Measurements from ENCODE around the gene KLF3.

KLF3 gene

DNA sequence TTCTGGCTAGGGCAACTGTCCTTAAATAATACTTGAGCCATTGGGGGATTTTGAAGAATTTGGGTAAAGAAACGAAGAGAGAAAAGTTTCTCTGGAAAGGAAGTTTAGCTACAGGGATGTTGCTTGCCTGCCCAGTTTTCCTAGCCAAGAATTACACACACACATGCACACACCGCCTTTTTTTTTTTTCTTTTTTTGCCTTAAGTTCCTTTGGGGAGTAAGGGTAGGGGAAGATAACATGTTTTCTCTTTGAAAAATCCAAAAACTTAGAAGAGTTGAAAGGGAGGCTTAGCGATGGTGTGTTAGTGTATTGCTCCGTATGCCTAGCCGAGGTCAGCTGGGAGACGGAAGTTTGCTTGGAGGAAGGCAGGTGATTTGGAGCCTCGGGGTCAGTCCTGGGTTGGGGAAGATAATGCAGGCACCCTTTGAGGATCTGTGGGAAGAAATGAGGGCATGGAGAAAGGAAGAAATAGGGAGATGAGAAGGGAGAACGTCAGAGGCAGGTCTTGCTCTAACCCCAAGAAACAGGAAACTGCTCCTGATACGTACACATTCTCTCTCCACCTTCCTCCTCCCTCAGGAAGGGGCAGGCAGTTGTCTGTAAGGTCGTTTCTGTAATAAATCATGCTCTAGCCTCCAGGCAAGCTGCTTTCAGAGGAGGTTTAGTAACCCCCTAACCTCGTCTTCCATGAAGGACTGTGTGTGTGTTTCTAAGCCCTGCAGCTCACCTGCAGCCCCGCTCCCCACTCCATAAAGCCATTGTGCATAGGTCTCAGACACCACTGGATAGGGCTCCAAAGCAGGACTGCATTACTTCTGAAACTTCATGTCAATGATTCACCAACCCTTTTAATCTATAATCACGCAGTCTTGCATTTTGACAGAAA, 10.5 kb downstream of the KLF3 start:
- H3K4me3 ChIP-seq (ENCODE audit: low read length), result no peak overlapping the region
- no peak for DNase-seq (ENCODE audit: low read depth)
- TF ChIP-seq, protein P1, sequence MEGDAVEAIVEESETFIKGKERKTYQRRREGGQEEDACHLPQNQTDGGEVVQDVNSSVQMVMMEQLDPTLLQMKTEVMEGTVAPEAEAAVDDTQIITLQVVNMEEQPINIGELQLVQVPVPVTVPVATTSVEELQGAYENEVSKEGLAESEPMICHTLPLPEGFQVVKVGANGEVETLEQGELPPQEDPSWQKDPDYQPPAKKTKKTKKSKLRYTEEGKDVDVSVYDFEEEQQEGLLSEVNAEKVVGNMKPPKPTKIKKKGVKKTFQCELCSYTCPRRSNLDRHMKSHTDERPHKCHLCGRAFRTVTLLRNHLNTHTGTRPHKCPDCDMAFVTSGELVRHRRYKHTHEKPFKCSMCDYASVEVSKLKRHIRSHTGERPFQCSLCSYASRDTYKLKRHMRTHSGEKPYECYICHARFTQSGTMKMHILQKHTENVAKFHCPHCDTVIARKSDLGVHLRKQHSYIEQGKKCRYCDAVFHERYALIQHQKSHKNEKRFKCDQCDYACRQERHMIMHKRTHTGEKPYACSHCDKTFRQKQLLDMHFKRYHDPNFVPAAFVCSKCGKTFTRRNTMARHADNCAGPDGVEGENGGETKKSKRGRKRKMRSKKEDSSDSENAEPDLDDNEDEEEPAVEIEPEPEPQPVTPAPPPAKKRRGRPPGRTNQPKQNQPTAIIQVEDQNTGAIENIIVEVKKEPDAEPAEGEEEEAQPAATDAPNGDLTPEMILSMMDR (conservative IDR thresholded peaks at IDR 0.05; ENCODE audit: low read depth, low read length), result no peak

DNA sequence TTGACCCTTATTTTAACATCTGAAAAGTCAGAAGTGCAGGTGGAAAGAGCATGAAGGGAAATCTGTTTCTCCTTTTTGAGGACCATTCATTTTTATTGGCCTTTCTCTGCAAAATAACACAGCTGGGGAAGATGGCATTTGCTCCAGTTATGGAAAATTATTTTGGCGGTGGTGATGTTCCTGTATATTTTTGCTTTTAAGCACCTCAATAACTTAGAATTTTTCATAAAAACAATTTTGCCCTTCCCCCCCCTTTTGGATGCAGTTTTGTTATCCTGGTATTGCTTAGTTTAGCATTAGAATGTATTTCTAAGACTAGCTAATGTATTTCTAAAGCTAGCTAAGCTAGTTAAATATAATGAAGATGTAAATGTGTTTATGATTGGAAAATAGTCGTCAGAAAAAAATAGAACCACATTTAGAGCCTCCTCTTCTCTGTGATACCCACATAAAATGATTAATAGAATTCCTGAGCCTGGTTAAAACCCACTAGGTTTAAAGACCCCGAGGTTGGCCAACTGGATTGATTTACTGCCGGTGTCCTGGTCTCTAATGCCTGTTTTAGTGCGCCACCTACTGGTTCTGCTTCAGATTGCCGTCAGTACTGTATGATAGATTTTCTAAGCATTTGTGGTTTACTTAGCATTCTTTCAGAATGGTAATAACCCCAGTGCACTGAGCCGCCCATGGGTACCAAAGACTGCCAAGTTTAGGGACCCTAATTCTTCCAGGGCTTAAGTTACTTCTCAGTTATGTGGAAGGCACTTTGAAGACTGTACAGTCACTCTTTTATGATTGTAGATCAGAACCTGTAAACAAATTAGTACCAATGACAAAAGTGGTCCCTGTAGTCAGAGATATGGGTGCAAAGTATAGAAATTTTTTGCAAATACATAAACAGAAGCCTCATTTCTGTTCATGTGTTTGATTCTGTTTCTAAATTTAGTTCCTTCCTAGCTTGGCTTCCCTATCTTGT, 11.4 kb downstream of the KLF3 start:
- TF ChIP-seq, protein P1 (conservative IDR thresholded peaks at IDR 0.05; ENCODE audit: low read depth, low read length), result peak; percentile 93
- peak; percentile 75 for DNase-seq (ENCODE audit: low read depth)
- H3K4me3 ChIP-seq (ENCODE audit: low read length), result no peak overlapping the region

DNA sequence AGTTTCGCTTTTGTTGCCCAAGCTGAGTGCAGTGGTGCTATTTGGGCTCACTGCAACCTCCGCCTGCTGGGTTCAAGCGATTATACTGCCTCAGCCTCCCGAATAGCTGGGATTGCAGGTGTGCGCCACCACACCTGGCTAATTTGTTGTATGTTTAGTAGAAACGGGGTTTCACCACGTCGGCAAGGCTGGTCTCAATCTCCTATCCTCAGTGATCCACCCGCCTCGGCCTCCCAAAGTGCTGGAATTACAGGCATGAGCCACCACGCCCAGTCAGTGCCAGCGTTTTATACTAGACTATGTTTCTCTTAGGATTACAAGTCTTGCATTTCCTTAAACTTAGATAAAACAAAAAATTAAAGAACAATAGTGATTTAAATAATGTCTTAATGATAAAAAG, 13.0 kb downstream of the KLF3 start:
- TF ChIP-seq, protein P1 (conservative IDR thresholded peaks at IDR 0.05; ENCODE audit: low read depth, low read length), result no peak
- DNase-seq (ENCODE audit: low read depth), result no peak
- H3K4me3 ChIP-seq (ENCODE audit: low read length), result no peak overlapping the region

DNA sequence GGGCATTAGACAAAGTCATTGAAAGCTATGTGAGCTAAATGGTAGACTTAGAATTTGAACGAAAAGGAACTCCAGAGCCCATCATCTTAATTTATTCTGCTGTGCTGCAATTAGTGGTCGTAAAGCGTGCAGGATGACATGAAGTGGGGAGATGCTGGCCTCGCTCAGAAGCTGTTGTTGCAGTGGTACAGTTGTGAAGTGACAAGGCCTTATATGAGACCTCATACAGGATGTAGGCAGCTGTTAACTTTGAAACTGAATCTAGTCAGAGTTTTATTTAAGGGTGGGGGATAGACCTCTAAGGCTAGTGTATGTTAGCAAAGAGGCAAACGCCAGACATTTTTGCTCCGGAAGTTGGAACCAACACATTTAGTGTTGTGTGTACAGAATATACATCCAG, 13.4 kb downstream of the KLF3 start:
- TF ChIP-seq, protein P1 (conservative IDR thresholded peaks at IDR 0.05; ENCODE audit: low read depth, low read length), result no peak
- DNase-seq (ENCODE audit: low read depth), result no peak
- no peak overlapping the region for H3K4me3 ChIP-seq (ENCODE audit: low read length)

DNA sequence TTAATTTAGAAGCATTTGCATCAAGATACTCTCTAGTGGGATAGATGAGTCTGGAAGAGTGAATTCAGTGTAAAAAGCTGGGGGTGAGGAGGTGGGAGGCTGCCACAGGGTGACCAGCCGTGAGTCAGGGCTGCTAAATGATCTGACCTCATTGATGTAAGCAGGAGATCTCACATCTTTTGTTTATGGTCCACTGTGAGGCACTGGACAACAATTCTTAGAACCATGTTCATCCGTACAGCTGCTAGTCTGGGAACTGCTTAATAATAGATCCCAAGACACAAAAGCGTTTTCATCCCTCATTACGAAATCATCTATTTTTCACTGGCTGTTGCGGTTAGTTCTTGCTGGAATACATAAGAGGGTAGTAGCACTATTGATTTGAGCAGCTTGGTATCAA, 14.1 kb downstream of the KLF3 start:
- no peak overlapping the region for H3K4me3 ChIP-seq (ENCODE audit: low read length)
- TF ChIP-seq, protein P1 (conservative IDR thresholded peaks at IDR 0.05; ENCODE audit: low read depth, low read length), result no peak
- no peak for DNase-seq (ENCODE audit: low read depth)

DNA sequence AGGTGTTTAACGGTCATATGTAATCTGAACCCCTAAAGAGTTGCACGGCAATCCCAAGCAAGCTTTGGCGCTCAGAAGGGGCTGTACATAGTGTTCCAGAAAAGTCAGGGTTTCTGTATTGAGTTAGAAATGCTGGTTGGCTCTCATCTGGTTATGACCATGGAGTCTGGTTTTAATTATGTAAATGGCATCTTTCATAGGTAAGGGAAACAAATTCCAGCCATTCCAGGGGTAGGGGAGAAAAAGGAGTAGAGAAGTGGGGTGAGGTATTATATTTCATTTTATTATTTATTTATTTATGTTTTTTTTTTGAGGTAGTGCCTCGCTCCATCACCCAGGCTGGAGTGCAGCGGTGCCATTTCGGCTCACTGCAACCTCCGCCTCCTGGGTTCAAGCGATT, 15.9 kb downstream of the KLF3 start:
- TF ChIP-seq, protein P1 (conservative IDR thresholded peaks at IDR 0.05; ENCODE audit: low read depth, low read length), result no peak
- DNase-seq (ENCODE audit: low read depth), result no peak
- no peak overlapping the region for H3K4me3 ChIP-seq (ENCODE audit: low read length)

All from retinal pigment epithelial cell (primary cell).